Measurements from ENCODE around the gene TMEM184A.

- TF ChIP-seq, protein P1, sequence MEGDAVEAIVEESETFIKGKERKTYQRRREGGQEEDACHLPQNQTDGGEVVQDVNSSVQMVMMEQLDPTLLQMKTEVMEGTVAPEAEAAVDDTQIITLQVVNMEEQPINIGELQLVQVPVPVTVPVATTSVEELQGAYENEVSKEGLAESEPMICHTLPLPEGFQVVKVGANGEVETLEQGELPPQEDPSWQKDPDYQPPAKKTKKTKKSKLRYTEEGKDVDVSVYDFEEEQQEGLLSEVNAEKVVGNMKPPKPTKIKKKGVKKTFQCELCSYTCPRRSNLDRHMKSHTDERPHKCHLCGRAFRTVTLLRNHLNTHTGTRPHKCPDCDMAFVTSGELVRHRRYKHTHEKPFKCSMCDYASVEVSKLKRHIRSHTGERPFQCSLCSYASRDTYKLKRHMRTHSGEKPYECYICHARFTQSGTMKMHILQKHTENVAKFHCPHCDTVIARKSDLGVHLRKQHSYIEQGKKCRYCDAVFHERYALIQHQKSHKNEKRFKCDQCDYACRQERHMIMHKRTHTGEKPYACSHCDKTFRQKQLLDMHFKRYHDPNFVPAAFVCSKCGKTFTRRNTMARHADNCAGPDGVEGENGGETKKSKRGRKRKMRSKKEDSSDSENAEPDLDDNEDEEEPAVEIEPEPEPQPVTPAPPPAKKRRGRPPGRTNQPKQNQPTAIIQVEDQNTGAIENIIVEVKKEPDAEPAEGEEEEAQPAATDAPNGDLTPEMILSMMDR (IDR thresholded peaks at IDR 0.05) = no peak
- TF ChIP-seq POLR2AphosphoS5 (IDR thresholded peaks at IDR 0.05) = no peak
Measured at GRCh38 chr7:1514995-1515401, 41.0 kb downstream of the TMEM184A start.

Measured in sigmoid colon (tissue), 4 donors.